A673 (cell line): ENCODE data around the gene CCL28. TPM values are rescaled to one million over a fixed set of nuclear protein-coding genes. Genes with fewer than 3 reads are reported as not detected.

Source experiments
- BruUV-seq: library from RNA; stranded (reverse); fragments of 400-500 nt; replicated peaks from 2 replicates; lab custom pipeline; 2021; lab: Mats Ljungman, UMichigan
- CTCF ChIA-PET: fragments of 300-600 bp; sonication (Branson Sonifier 250); formaldehyde crosslinking; loops from one replicate; lab custom pipeline; 2022; ENCODE audit warnings: antibody characterized with exemption; lab: Charles Lee
- POLR2A ChIA-PET: fragments of 300-600 bp; sonication (Branson Sonifier 250); formaldehyde crosslinking; loops from one replicate; lab custom pipeline; 2022; ENCODE audit warnings: antibody characterized with exemption; ENCODE audit not compliant: low non-redundant PET; lab: Charles Lee
- DNase-seq: peaks from one replicate; pipeline ENCODE4 v3.0.0-alpha.2; 2015; ENCODE audit warnings: low spot score
- H3K27ac ChIP-seq: fragments of 200-600 bp; sonication (generic); 2 replicates; pipeline ENCODE4 v1.5.1; 2016; ENCODE audit warnings: mixed run types, low read depth, mild to moderate bottlenecking, mixed read lengths, antibody characterized with exemption, low read length; ENCODE audit not compliant: poor library complexity, severe bottlenecking
- H3K27me3 ChIP-seq: fragments of 200-600 bp; sonication (generic); replicated peaks from 2 replicates; pipeline ENCODE4 v1.6.1; 2017; ENCODE audit warnings: mixed run types, low read depth, mild to moderate bottlenecking, mixed read lengths, antibody characterized with exemption, low read length; ENCODE audit not compliant: insufficient read depth, poor library complexity
- H3K36me3 ChIP-seq: fragments of 200-600 bp; sonication (generic); 2 replicates; pipeline ENCODE4 v1.6.1; 2016; ENCODE audit warnings: mixed run types, mild to moderate bottlenecking, mixed read lengths, antibody characterized with exemption, low read length; ENCODE audit not compliant: insufficient read depth, poor library complexity, severe bottlenecking
- H3K4me1 ChIP-seq: fragments of 200-600 bp; sonication (generic); 2 replicates; pipeline ENCODE4 v1.6.1; 2017; ENCODE audit warnings: mixed run types, mild to moderate bottlenecking, mixed read lengths, antibody characterized with exemption, low read length; ENCODE audit not compliant: insufficient read depth, poor library complexity, severe bottlenecking
- H3K4me3 ChIP-seq: fragments of 200-600 bp; sonication (generic); 2 replicates; pipeline ENCODE4 v1.5.1; 2016; ENCODE audit warnings: low read depth, mixed run types, mild to moderate bottlenecking, mixed read lengths, low read length; ENCODE audit not compliant: poor library complexity, severe bottlenecking
- H3K9me3 ChIP-seq: fragments of 200-600 bp; sonication (generic); 2 replicates; pipeline ENCODE4 v1.6.1; 2016; ENCODE audit warnings: mixed run types, low read depth, mild to moderate bottlenecking, mixed read lengths, antibody characterized with exemption, low read length; ENCODE audit not compliant: poor library complexity, severe bottlenecking
- CTCF ChIP-seq: fragments of 300-800, 200-600 bp; sonication (generic); conservative IDR thresholded peaks from 2 replicates; pipeline ENCODE4 v1.5.1; 2017; ENCODE audit warnings: low read depth, mild to moderate bottlenecking, antibody characterized with exemption, low read length, moderate library complexity, mixed read lengths
- EZH2 ChIP-seq: fragments of 200-600 bp; sonication (generic); IDR thresholded peaks from 2 replicates; pipeline ENCODE4 v1.6.1; 2017; ENCODE audit warnings: borderline replicate concordance, low read depth, mild to moderate bottlenecking, mixed read lengths, antibody characterized with exemption, low read length; ENCODE audit not compliant: poor library complexity, severe bottlenecking
- intact Hi-C: fragments of 100-400 bp; cut with micrococcal nuclease; formaldehyde crosslinking; loops from one replicate; pipeline ENCODE4 v1.10.0; 2022; ENCODE audit not compliant: unreplicated experiment
- total RNA-seq: library from RNA; stranded (reverse); gene quantifications from 2 replicates; pipeline ENCODE4 v1.2.3, GENCODE V29; 2021

Gene CCL28
- total RNA-seq, 1 experiment from 2014 or later, result 0.32 TPM

GRCh38 chr5:43420241-43420640 is 8.1 kb upstream of the CCL28 start:
- H3K4me1 ChIP-seq, result no peaks in the 10 kb centered on the region
- H3K4me3 ChIP-seq, result no peak overlapping the region
- BruUV-seq, result no TSS peak
- no peak for DNase-seq
- no peaks in the 10 kb centered on the region for H3K9me3 ChIP-seq
- TF ChIP-seq CTCF, result no peak
- TF ChIP-seq EZH2, result no peak
- ChIA-PET POLR2A (no interaction called here), CTCF (no interaction called here)
- H3K27me3 ChIP-seq, result no peaks in the 10 kb centered on the region
- intact Hi-C loops, result no loop called here
- H3K36me3 ChIP-seq, result no peaks in the 10 kb centered on the region
- H3K27ac ChIP-seq, result no peak overlapping the region

GRCh38 chr5:43418561-43418960 is 6.4 kb upstream of the CCL28 start:
- no TSS peak for BruUV-seq
- POLR2A ChIA-PET, result no interaction called here

GRCh38 chr5:43416803-43417394 is 4.7 kb upstream of the CCL28 start:
- H3K36me3 ChIP-seq, result no peaks in the 10 kb centered on the region
- intact Hi-C loops, result no loop called here
- H3K4me3 ChIP-seq, result no peak overlapping the region
- H3K27me3 ChIP-seq, result no peaks in the 10 kb centered on the region
- BruUV-seq, result no TSS peak
- DNase-seq, result no peak
- TF ChIP-seq EZH2, result no peak
- TF ChIP-seq CTCF, result no peak
- H3K4me1 ChIP-seq, result no peaks in the 10 kb centered on the region
- no peaks in the 10 kb centered on the region for H3K9me3 ChIP-seq
- ChIA-PET POLR2A (no interaction called here), CTCF (no interaction called here)
- no peak overlapping the region for H3K27ac ChIP-seq

More at GRCh38 chr5:43418561-43418960, 6.4 kb upstream of the CCL28 start:
- no peak for TF ChIP-seq CTCF
- TF ChIP-seq EZH2, result no peak
- CTCF ChIA-PET, result no interaction called here
- Histone ChIP-seq H3K9me3 (no peaks in the 10 kb centered on the region), H3K4me3 (no peak overlapping the region), H3K27ac (no peak overlapping the region), H3K36me3 (no peaks in the 10 kb centered on the region), H3K4me1 (no peaks in the 10 kb centered on the region), H3K27me3 (no peaks in the 10 kb centered on the region)
- intact Hi-C loops, result no loop called here
- DNase-seq, result no peak
